Spleen (tissue), 11 donors: ENCODE data around the gene GRAP2. TPM values are rescaled to one million over a fixed set of nuclear protein-coding genes. Genes with fewer than 3 reads are reported as not detected.

Source experiments
- DNase-seq: peaks from one replicate; pipeline ENCODE4 v3.0.0-alpha.2; 2020
- H3K27ac ChIP-seq, 8 donors: fragments of 200-600 bp; sonication (generic) in 7 of 8; 1 replicate in 4 of 8; 2 replicates in 4 of 8; pipeline versions ENCODE4 v1.5.0 to v1.8.0; 2016 to 2021; ENCODE audit warnings: inconsistent platforms in 4 of 8, mild to moderate bottlenecking in 4 of 8, moderate library complexity in 1 of 8
- H3K27me3 ChIP-seq, 7 donors: fragments of 200-600 bp; sonication (generic) in 6 of 7; replicated peaks in 1 of 7; 1 replicate in 4 of 7; 2 replicates in 3 of 7; pipeline versions ENCODE4 v1.5.0 to v1.8.0; 2016 to 2021; ENCODE audit warnings: inconsistent platforms in 3 of 7, mild to moderate bottlenecking in 1 of 7
- H3K36me3 ChIP-seq, 6 donors: fragments of 200-600 bp; sonication (generic) in 5 of 6; 1 replicate in 4 of 6; 2 replicates in 2 of 6; pipeline versions ENCODE4 v1.5.0 to v1.8.0; 2016 to 2021; ENCODE audit warnings: inconsistent platforms in 2 of 6
- H3K4me1 ChIP-seq, 6 donors: fragments of 200-600 bp; sonication (generic) in 5 of 6; 1 replicate in 3 of 6; 2 replicates in 3 of 6; pipeline versions ENCODE4 v1.5.0 to v1.8.0; 2016 to 2021; ENCODE audit warnings: inconsistent platforms in 3 of 6
- H3K4me3 ChIP-seq, 8 donors: fragments of 200-600 bp; sonication (generic) in 7 of 8; 1 replicate in 4 of 8; 2 replicates in 4 of 8; pipeline versions ENCODE4 v1.5.0 to v1.8.0; 2016 to 2021; ENCODE audit warnings: inconsistent platforms in 4 of 8, mild to moderate bottlenecking in 4 of 8, moderate library complexity in 2 of 8
- H3K9me3 ChIP-seq, 8 donors: fragments of 200-600 bp; sonication (generic) in 7 of 8; 1 replicate in 4 of 8; 2 replicates in 4 of 8; pipeline versions ENCODE4 v1.5.0 to v1.8.0; 2016 to 2021; ENCODE audit warnings: inconsistent platforms in 4 of 8
- CTCF ChIP-seq, 11 experiments: fragments of 200-600 bp in 7 of 11; fragments of 450-650 bp in 4 of 11; sonication (generic) in 4 of 11; IDR thresholded peaks in 8 of 11; conservative IDR thresholded peaks in 3 of 11; 1 replicate in 7 of 11; 2 replicates in 4 of 11; pipeline versions ENCODE4 v1.4.0 to v1.8.0; 2016 to 2021; ENCODE audit warnings: antibody characterized with exemption in 11 of 11, inconsistent platforms in 4 of 11, mild to moderate bottlenecking in 1 of 11
- POLR2A ChIP-seq, 3 donors: fragments of 450-650 bp; IDR thresholded peaks; one replicate each; pipeline ENCODE4 v1.5.1; 2017; ENCODE audit warnings: antibody characterized with exemption in 3 of 3, mild to moderate bottlenecking in 1 of 3
- POLR2AphosphoS5 ChIP-seq, 3 donors: sonication (generic); formaldehyde crosslinking; IDR thresholded peaks; one replicate each; pipeline ENCODE4 v1.5.1; 2017; ENCODE audit warnings: antibody characterized with exemption in 3 of 3
- WGBS, 5 donors: extraction: QIAGEN DNeasy Blood & Tissue Kit in 3 of 5; methylation state at CpG; one replicate each; pipeline versions ENCODE4 v1.1.5 to v1.1.7; 2013 to 2018; 5-methylcytosine and 5-hydroxymethylcytosine counted together
- intact Hi-C: fragments of 100-400 bp; cut with DNase I; formaldehyde crosslinking; loops from one replicate; pipeline ENCODE4 v1.15.0; 2023; ENCODE audit warnings: low total_unique reads
- polyA plus RNA-seq, 3 donors: library from polyadenylated mRNA; stranded (reverse); fragments of 200-250 nt; gene quantifications; one replicate each; pipeline ENCODE4 v1.2.1, GENCODE V29; 2013
- total RNA-seq, 7 donors: library from RNA; depleted of rRNA in 3 of 7; stranded (reverse); fragments of >200 nt in 3 of 7; fragmentation: NEBNext Ultra II Directional in 4 of 7; extraction: Animal tissue kit (Norgen Biotek cat#: 25700) in 4 of 7; gene quantifications; one replicate each; pipeline versions ENCODE4 v1.1.0 to v1.2.1, GENCODE V29; 2016 to 2021
- donor health status: healthy with polysubstance abuse.
- donor health status: DM: no; HTN: no; CAD: no; lungs with moderate emphysema.
- donor health status: DM: no; HTN: no; CAD: no.
- donor health status: Bipolar disorder and iron deficiency.
- donor health status: healthy.
- donor health status: DM: no; HTN: no; CAD: no.
- donor health status: DM: yes; HTN: yes; CAD: no.

Gene GRAP2
- total and polyA plus RNA-seq, 10 donors = 3.1 to 40.3 (median 29.8) TPM

- DNase-seq = no peak
- Histone ChIP-seq H3K4me1 (peaks cover 10 to 55% (median 17%) of the 10 kb centered on the region in 6 donors), H3K27me3 (no peaks in the 10 kb centered on the region), H3K4me3 (peak overlapping the region in 5 of 8 donors; percentile 2 to 63 (median 25)), H3K27ac (peak overlapping the region in 6 of 8 donors; percentile 51 to 84 (median 80)), H3K36me3 (no peaks in the 10 kb centered on the region), H3K9me3 (no peaks in the 10 kb centered on the region)
- WGBS, 5 donors = 73 to 80% (median 74%) methylated on average over 4 of the region's 4 CpGs
- intact Hi-C loops = no loop called here
- TF ChIP-seq POLR2A (IDR thresholded peaks at IDR 0.05) (no peak), POLR2AphosphoS5 (IDR thresholded peaks at IDR 0.05) (no peak), CTCF (IDR thresholded peaks at IDR 0.05 in 8 of 11, conservative IDR thresholded peaks at IDR 0.05 in 3 of 11) (no peak)
Measured at GRCh38 chr22:39904862-39905261, 4.0 kb downstream of the GRAP2 start.

GRCh38 chr22:39905687-39906086 is 4.8 kb downstream of the GRAP2 start:
- no peak for TF ChIP-seq CTCF (IDR thresholded peaks at IDR 0.05 in 8 of 11, conservative IDR thresholded peaks at IDR 0.05 in 3 of 11)
- no peak for TF ChIP-seq POLR2A (IDR thresholded peaks at IDR 0.05)
- no peak for TF ChIP-seq POLR2AphosphoS5 (IDR thresholded peaks at IDR 0.05)
- 80 to 92% (median 85%) methylated on average over 3 of the region's 3 CpGs for WGBS, 5 donors
- Histone ChIP-seq H3K4me3 (peak overlapping the region in 5 of 8 donors; percentile 2 to 63 (median 8)), H3K27me3 (no peaks in the 10 kb centered on the region), H3K4me1 (peaks cover 2 to 55% (median 10%) of the 10 kb centered on the region in 6 donors), H3K9me3 (no peaks in the 10 kb centered on the region), H3K36me3 (no peaks in the 10 kb centered on the region), H3K27ac (peak overlapping the region in 6 of 8 donors; percentile 22 to 84 (median 78))
- DNase-seq = no peak
- intact Hi-C loops = no loop called here

- no peaks in the 10 kb centered on the region for H3K9me3 ChIP-seq
- TF ChIP-seq POLR2A (IDR thresholded peaks at IDR 0.05) = no peak
- H3K4me3 ChIP-seq = peak overlapping the region in 2 of 8 donors; percentile 9 to 63
- H3K36me3 ChIP-seq = no peaks in the 10 kb centered on the region
- H3K27me3 ChIP-seq = no peaks in the 10 kb centered on the region
- WGBS, 5 donors = 78 to 86% (median 83%) methylated on average over 3 of the region's 3 CpGs
- peak overlapping the region in 6 of 8 donors; percentile 5 to 84 (median 78) for H3K27ac ChIP-seq
- no peak for DNase-seq
- peaks cover 0 to 55% (median 10%) of the 10 kb centered on the region in 6 donors for H3K4me1 ChIP-seq
- intact Hi-C loops = no loop called here
Measured at GRCh38 chr22:39906207-39906606, 5.3 kb downstream of the GRAP2 start.

GRCh38 chr22:39907047-39907446 is 6.2 kb downstream of the GRAP2 start:
- H3K9me3 ChIP-seq = no peaks in the 10 kb centered on the region
- no peaks in the 10 kb centered on the region for H3K36me3 ChIP-seq
- TF ChIP-seq CTCF (IDR thresholded peaks at IDR 0.05 in 8 of 11, conservative IDR thresholded peaks at IDR 0.05 in 3 of 11) (no peak), POLR2AphosphoS5 (IDR thresholded peaks at IDR 0.05) (no peak), POLR2A (IDR thresholded peaks at IDR 0.05) (no peak)
- H3K27ac ChIP-seq = peak overlapping the region in 7 of 8 donors; percentile 24 to 84 (median 76)
- intact Hi-C loops = no loop called here
- H3K27me3 ChIP-seq = no peaks in the 10 kb centered on the region
- no peak for DNase-seq
- H3K4me3 ChIP-seq = peak overlapping the region in 3 of 8 donors; percentile 1 to 63 (median 16)
- peaks cover 0 to 55% (median 15%) of the 10 kb centered on the region in 6 donors for H3K4me1 ChIP-seq
- 77 to 86% (median 81%) methylated on average over 6 of the region's 6 CpGs for WGBS, 5 donors
